K562 (cell line): ENCODE results near the gene RSPH6A. TPM values are rescaled to one million over a fixed set of nuclear protein-coding genes. Genes with fewer than 3 reads are reported as not detected.

ENCODE experiments used
- ATF7 ChIP-seq: fragments of 450-650 bp; IDR thresholded peaks from 2 replicates; pipeline ENCODE4 v1.7.1; 2014; ENCODE audit warnings: mild to moderate bottlenecking, moderate library complexity
- DPF2 ChIP-seq: fragments of 450-650 bp; IDR thresholded peaks from 2 replicates; pipeline ENCODE4 v1.6.1; 2016
- KLF16 ChIP-seq: IDR thresholded peaks from 2 replicates; pipeline ENCODE4 v1.6.1; 2016; ENCODE audit warnings: antibody characterized with exemption
- OTX1 ChIP-seq: fragments of 450-650 bp; formaldehyde crosslinking; IDR thresholded peaks from 2 replicates; pipeline ENCODE4 v1.4.0; 2022; ENCODE audit warnings: mild to moderate bottlenecking
- PRDM10 ChIP-seq: fragments of 450-650 bp; IDR thresholded peaks from 2 replicates; pipeline ENCODE4 v1.6.1; 2018; ENCODE audit not compliant: partially characterized antibody
- TCF7 ChIP-seq: sonication (generic); IDR thresholded peaks from 2 replicates; pipeline ENCODE4 v1.6.1; 2016; ENCODE audit warnings: antibody characterized with exemption, borderline replicate concordance
- ZBTB11 ChIP-seq, 3 experiments: fragments of 200-800 bp in 1 of 3; fragments of 250-450 bp in 1 of 3; fragments of 450-650 bp in 1 of 3; sonication (Bioruptor Pico) in 1 of 3; sonication (Bioruptor generic) in 1 of 3; formaldehyde crosslinking in 1 of 3; IDR thresholded peaks; 2 replicates each; pipeline versions ENCODE4 v1.6.1 to v1.8.0; 2016 to 2022; ENCODE audit warnings: mild to moderate bottlenecking in 2 of 3, missing genetic modification characterization in 2 of 3, missing compliant biosample characterization in 1 of 3, moderate library complexity in 1 of 3
- ZNF398 ChIP-seq: fragments of 250-450 bp; sonication (Bioruptor Pico); IDR thresholded peaks from 2 replicates; pipeline ENCODE4 v1.8.0; 2021; ENCODE audit warnings: moderate library complexity, mild to moderate bottlenecking, inconsistent platforms
- ZNF639 ChIP-seq, 2 experiments: fragments of 200-800 bp in 1 of 2; sonication (Bioruptor generic) in 1 of 2; sonication (generic) in 1 of 2; formaldehyde crosslinking in 1 of 2; IDR thresholded peaks in 1 of 2; conservative IDR thresholded peaks in 1 of 2; 2 replicates each; pipeline versions ENCODE4 v1.5.0 to v1.6.1; 2016 to 2020; ENCODE audit warnings: missing compliant biosample characterization in 1 of 2, missing genetic modification characterization in 1 of 2, missing genetic modification reagents in 1 of 2
- ZNF644 ChIP-seq: fragments of 200-800 bp; sonication (Bioruptor generic); IDR thresholded peaks from 2 replicates; pipeline ENCODE4 v1.6.1; 2016; ENCODE audit warnings: low read depth, missing genetic modification characterization, missing compliant biosample characterization
- ZNF830 ChIP-seq: fragments of 250-450 bp; sonication (Bioruptor Pico); IDR thresholded peaks from 2 replicates; pipeline ENCODE4 v1.5.0; 2021; ENCODE audit warnings: mild to moderate bottlenecking
- polyA plus RNA-seq, 8 experiments: library from polyadenylated mRNA; depleted of rRNA in 4 of 8; stranded (reverse) in 5 of 8; unstranded in 3 of 8; fragments of >200 nt; fragmentation: Nextera tagmentation in 2 of 8; fragmentation: Illumina TruSeq in 1 of 8; extraction: Ambion mirVana in 2 of 8; extraction: Trizol in 1 of 8; gene quantifications; 2 replicates each; pipeline versions ENCODE4 v1.2.1 to v1.2.3, GENCODE V29; 2011 to 2014; ENCODE audit warnings: inconsistent platforms in 1 of 8, missing spikeins in 1 of 8
- total RNA-seq, 7 experiments: library from RNA; depleted of rRNA in 6 of 7; stranded (reverse); fragments of >200 nt in 6 of 7; fragmentation: Illumina TruSeq in 2 of 7; extraction: Trizol in 2 of 7; gene quantifications; 2 replicates each; pipeline versions ENCODE4 v1.2.1 to v1.2.3, GENCODE V29; 2011 to 2021; ENCODE audit warnings: low replicate concordance in 1 of 7

Gene RSPH6A
- total and polyA plus RNA-seq, 9 of the 15 experiments (the other 6 are each of a cell fraction or from before 2014, with no cell fraction given), result 0.03 to 0.15 (median 0.07) TPM; not detected in 5

GRCh38 chr19:45770192-45771101 is 44.7 kb downstream of the RSPH6A start (continued):
- TF ChIP-seq ZNF398 (no peak), OTX1 (peak; percentile 59; the same call in 1 of the 2 replicates), TCF7 (no peak), ZNF644 (tag) (no peak), ATF7 (peak; percentile 81), ZNF830 (peak; percentile 86; the same call in 1 of the 2 replicates), ZNF639 (CRISPR knock-in tag; conservative IDR thresholded peaks at IDR 0.05 in 1 of 2, IDR thresholded peaks at IDR 0.05 in 1 of 2) (peak in 1 of 2 experiments; percentile 78; a peak in 1 of 4 replicates), ZBTB11 (CRISPR knock-in tag; IDR thresholded peaks at IDR 0.05) (no peak), PRDM10 (no peak), DPF2 (no peak), KLF16 (0 out of 2 replicates have a peak, but pooled peaks have one; percentile 12)
